ENCODE data around the gene ARHGDIA. TPM values are rescaled to one million over a fixed set of nuclear protein-coding genes. Genes with fewer than 3 reads are reported as not detected.

The ARHGDIA gene
- total RNA-seq, 4 donors from 2014 or later, result 157 to 202 (median 180) TPM

- H3K9me3 ChIP-seq, result no peaks in the 10 kb centered on the region
- no peak within 1 kb of the TSS for H3K27ac ChIP-seq
- WGBS, result 22% methylated on average over 16 of the region's 84 CpGs
- DNase-seq (ENCODE audit: low spot score in 2 of 2), result peak; percentile 94 to 95
- TF ChIP-seq EP300 (IDR thresholded peaks at IDR 0.05), result no peak
- TF ChIP-seq CTCF (IDR thresholded peaks at IDR 0.05), result peak in 1 of 2 donors; percentile 6
- TF ChIP-seq POLR2AphosphoS5 (IDR thresholded peaks at IDR 0.05), result no peak
- peaks cover 49% of the 10 kb centered on the region for H3K36me3 ChIP-seq
- H3K4me1 ChIP-seq, result peaks cover 36% of the 10 kb centered on the region
- H3K27me3 ChIP-seq, result no peaks in the 10 kb centered on the region
- H3K4me3 ChIP-seq, result peak within 1 kb of the TSS; percentile 88
These were observed 40.3 kb upstream of the ARHGDIA start, which contains the start of gene PCYT2 for GRCh38 chr17:81911277-81911961. Gene PCYT2, minus strand, starts transcription at chr17:81911399. Its CDS starts 44 bp downstream, at chr17:81911355.

- peak overlapping the region; percentile 88 for H3K4me3 ChIP-seq
- TF ChIP-seq POLR2A (IDR thresholded peaks at IDR 0.05) (no peak), POLR2AphosphoS5 (IDR thresholded peaks at IDR 0.05) (no peak)
- no peak for DNase-seq (ENCODE audit: low spot score in 2 of 2)
These were observed 39.7 kb upstream of the ARHGDIA start for GRCh38 chr17:81910840-81911276.

GRCh38 chr17:81909966-81910839, 39.1 kb upstream of the ARHGDIA start:
- Histone ChIP-seq H3K36me3 (peaks cover 57% of the 10 kb centered on the region), H3K9me3 (no peaks in the 10 kb centered on the region), H3K4me3 (peak overlapping the region; percentile 88), H3K4me1 (peaks cover 28% of the 10 kb centered on the region), H3K27ac (no peak overlapping the region), H3K27me3 (no peaks in the 10 kb centered on the region)
- WGBS, result 35% methylated on average over 22 of the region's 23 CpGs
- TF ChIP-seq EP300 (IDR thresholded peaks at IDR 0.05), result no peak
- no peak for TF ChIP-seq CTCF (IDR thresholded peaks at IDR 0.05)
- no peak for TF ChIP-seq POLR2A (IDR thresholded peaks at IDR 0.05)
- TF ChIP-seq POLR2AphosphoS5 (IDR thresholded peaks at IDR 0.05), result no peak
- no peak for DNase-seq (ENCODE audit: low spot score in 2 of 2)

More at GRCh38 chr17:81910840-81911276, 39.7 kb upstream of the ARHGDIA start:
- under 1% methylated on average over 13 of the region's 55 CpGs for WGBS
- H3K27ac ChIP-seq, result no peak overlapping the region
- H3K4me1 ChIP-seq, result peaks cover 32% of the 10 kb centered on the region
- H3K36me3 ChIP-seq, result peaks cover 54% of the 10 kb centered on the region
- no peaks in the 10 kb centered on the region for H3K27me3 ChIP-seq
- no peaks in the 10 kb centered on the region for H3K9me3 ChIP-seq

- H3K4me3 ChIP-seq, result no peak overlapping the region
- H3K9me3 ChIP-seq, result no peaks in the 10 kb centered on the region
- H3K36me3 ChIP-seq, result peaks cover 53% of the 10 kb centered on the region
- WGBS, result 96% methylated on average over 8 of the region's 12 CpGs
- no peak for DNase-seq (ENCODE audit: low spot score in 2 of 2)
- no peaks in the 10 kb centered on the region for H3K27me3 ChIP-seq
- no peak overlapping the region for H3K27ac ChIP-seq
- no peak for TF ChIP-seq POLR2AphosphoS5 (IDR thresholded peaks at IDR 0.05)
- TF ChIP-seq CTCF (IDR thresholded peaks at IDR 0.05), result no peak
- TF ChIP-seq EP300 (IDR thresholded peaks at IDR 0.05), result no peak
- no peak for TF ChIP-seq POLR2A (IDR thresholded peaks at IDR 0.05)
- peaks cover 28% of the 10 kb centered on the region for H3K4me1 ChIP-seq
These were observed 38.1 kb upstream of the ARHGDIA start for GRCh38 chr17:81909231-81909630.

- Histone ChIP-seq H3K9me3 (no peaks in the 10 kb centered on the region), H3K36me3 (peaks cover 53% of the 10 kb centered on the region), H3K27me3 (no peaks in the 10 kb centered on the region), H3K4me1 (peaks cover 28% of the 10 kb centered on the region), H3K27ac (no peak overlapping the region), H3K4me3 (no peak overlapping the region)
- TF ChIP-seq POLR2AphosphoS5 (IDR thresholded peaks at IDR 0.05) (no peak), CTCF (IDR thresholded peaks at IDR 0.05) (no peak), EP300 (IDR thresholded peaks at IDR 0.05) (no peak), POLR2A (IDR thresholded peaks at IDR 0.05) (no peak)
- WGBS, result no CpG with 5 or more reads among the region's 11 CpGs
- no peak for DNase-seq (ENCODE audit: low spot score in 2 of 2)
These were observed 37.7 kb upstream of the ARHGDIA start for GRCh38 chr17:81908793-81909192.
